OCI-LY3 (cell line): ENCODE measurements around the gene APOL1.

ENCODE experiments used
- H2AFZ ChIP-seq: fragments of 200-600, 300-600 bp; shearing (Covaris generic); 2 replicates; pipeline ENCODE4 v1.6.0; 2014; ENCODE audit warnings: antibody characterized with exemption, low read depth, low read length
- H3K27ac ChIP-seq: fragments of 200-600, 300-600 bp; sonication (generic); 2 replicates; pipeline ENCODE4 v1.5.1; 2014; ENCODE audit warnings: mild to moderate bottlenecking, low read length, moderate library complexity, mixed read lengths
- H3K27me3 ChIP-seq: fragments of 200-600, 300-600 bp; sonication (generic); 2 replicates; pipeline ENCODE4 v1.6.1; 2014; ENCODE audit warnings: low read depth, low read length, mixed read lengths
- H3K36me3 ChIP-seq: fragments of 200-600, 300-600 bp; sonication (generic); replicated peaks from 2 replicates; pipeline ENCODE3; 2014; ENCODE audit warnings: low read depth, low read length, mixed read lengths
- H3K4me1 ChIP-seq: fragments of 300-600, 200-600 bp; sonication (generic); 2 replicates; pipeline ENCODE4 v1.6.1; 2014; ENCODE audit warnings: low read length, mixed read lengths
- H3K4me2 ChIP-seq: fragments of 200-600, 300-600 bp; sonication (generic); 2 replicates; pipeline ENCODE4 v1.6.1; 2014; ENCODE audit warnings: low read length, mixed read lengths
- H3K4me3 ChIP-seq: fragments of 300-600, 200-600 bp; sonication (generic); 2 replicates; pipeline ENCODE4 v1.5.1; 2014; ENCODE audit warnings: antibody characterized with exemption, mild to moderate bottlenecking, low read length, moderate library complexity
- H3K79me2 ChIP-seq: fragments of 300-600, 200-600 bp; shearing (Covaris generic); 2 replicates; pipeline ENCODE4 v1.6.1; 2014; ENCODE audit warnings: mild to moderate bottlenecking, low read length, mixed read lengths
- H3K9ac ChIP-seq: fragments of 300-600, 200-600 bp; shearing (Covaris generic); 2 replicates; pipeline ENCODE4 v1.6.0; 2014; ENCODE audit warnings: mild to moderate bottlenecking, low read length, moderate library complexity
- H3K9me3 ChIP-seq: fragments of 200-600, 300-600 bp; shearing (Covaris generic); 2 replicates; pipeline ENCODE4 v1.6.1; 2014; ENCODE audit warnings: low read length, mixed read lengths; ENCODE audit not compliant: insufficient read depth
- H4K20me1 ChIP-seq: fragments of 200-600, 300-600 bp; sonication (generic); 2 replicates; pipeline ENCODE4 v1.6.1; 2016; ENCODE audit warnings: low read length, mixed read lengths; ENCODE audit not compliant: insufficient read depth
- CTCF ChIP-seq: fragments of 200-600, 300-600 bp; sonication (generic); IDR thresholded peaks from 2 replicates; pipeline ENCODE4 v1.5.1; 2014; ENCODE audit warnings: antibody characterized with exemption, low read length, low read depth
- EZH2phosphoT487 ChIP-seq: fragments of 200-600 bp; shearing (Covaris generic); IDR thresholded peaks from 2 replicates; pipeline ENCODE4 v1.6.1; 2018; ENCODE audit warnings: antibody characterized with exemption, mixed run types, low read depth

Gene APOL1

GRCh38 chr22:36215981-36216380 lies 37.0 kb upstream of the APOL1 start:
- TF ChIP-seq CTCF (no peak), EZH2phosphoT487 (no peak)
- Histone ChIP-seq H3K79me2 (no peaks in the 10 kb centered on the region), H3K36me3 (no peaks in the 10 kb centered on the region), H3K27ac (no peak overlapping the region), H3K4me1 (peaks cover 15% of the 10 kb centered on the region), H3K9ac (no peak overlapping the region), H3K4me3 (no peak overlapping the region), H3K4me2 (no peak overlapping the region), H2AFZ (no peak overlapping the region), H3K27me3 (peaks cover 36% of the 10 kb centered on the region), H3K9me3 (no peaks in the 10 kb centered on the region), H4K20me1 (no peaks in the 10 kb centered on the region)

GRCh38 chr22:36218648-36219193 lies 34.2 kb upstream of the APOL1 start:
- Histone ChIP-seq H3K36me3 (no peaks in the 10 kb centered on the region), H3K79me2 (no peaks in the 10 kb centered on the region), H2AFZ (no peak overlapping the region), H3K4me2 (no peak overlapping the region), H4K20me1 (no peaks in the 10 kb centered on the region), H3K4me1 (peaks cover 14% of the 10 kb centered on the region), H3K4me3 (no peak overlapping the region), H3K9me3 (no peaks in the 10 kb centered on the region), H3K27ac (no peak overlapping the region), H3K27me3 (peaks cover 30% of the 10 kb centered on the region), H3K9ac (no peak overlapping the region)
- TF ChIP-seq CTCF (no peak), EZH2phosphoT487 (no peak)

GRCh38 chr22:36220451-36220921 lies 32.4 kb upstream of the APOL1 start:
- TF ChIP-seq EZH2phosphoT487 (no peak), CTCF (no peak)
- Histone ChIP-seq H4K20me1 (no peaks in the 10 kb centered on the region), H3K4me2 (no peak overlapping the region), H3K4me1 (peaks cover 9% of the 10 kb centered on the region), H3K4me3 (no peak overlapping the region), H3K9me3 (no peaks in the 10 kb centered on the region), H3K79me2 (no peaks in the 10 kb centered on the region), H3K9ac (no peak overlapping the region), H2AFZ (no peak overlapping the region), H3K27ac (no peak overlapping the region), H3K27me3 (peaks cover 21% of the 10 kb centered on the region), H3K36me3 (peaks cover 3% of the 10 kb centered on the region)

- Histone ChIP-seq H3K36me3 (peaks cover 3% of the 10 kb centered on the region), H3K27me3 (peaks cover 9% of the 10 kb centered on the region; the same call in 1 of the 2 replicates), H3K27ac (no peak overlapping the region), H3K79me2 (no peaks in the 10 kb centered on the region), H3K4me3 (peak overlapping the region; percentile 6; the same call in 1 of the 2 replicates), H3K4me1 (peaks cover 9% of the 10 kb centered on the region), H4K20me1 (no peaks in the 10 kb centered on the region), H3K4me2 (peak overlapping the region; percentile 43), H3K9me3 (no peaks in the 10 kb centered on the region), H2AFZ (no peak overlapping the region), H3K9ac (no peak overlapping the region)
- TF ChIP-seq CTCF (peak; percentile 93), EZH2phosphoT487 (no peak)
Measured at GRCh38 chr22:36221799-36222751, 30.9 kb upstream of the APOL1 start.
